Prostate gland (tissue), 2 donors: ENCODE measurements around the gene SEC11A.

Experiments
- POLR2A ChIP-seq: fragments of 450-650 bp; IDR thresholded peaks from one replicate; pipeline ENCODE4 v1.6.1; 2016; ENCODE audit warnings: antibody characterized with exemption, mild to moderate bottlenecking
- POLR2AphosphoS5 ChIP-seq: sonication (generic); formaldehyde crosslinking; IDR thresholded peaks from one replicate; pipeline ENCODE4 v1.6.1; 2017; ENCODE audit warnings: antibody characterized with exemption
- TF ChIP-seq, protein P1 (sequence below), 4 experiments: fragments of 200-600 bp in 2 of 4; fragments of 450-650 bp in 2 of 4; sonication (generic) in 2 of 4; IDR thresholded peaks; 1 replicate in 3 of 4; 2 replicates in 1 of 4; pipeline ENCODE4 v1.5.1; 2016 to 2019; ENCODE audit warnings: antibody characterized with exemption in 4 of 4, mild to moderate bottlenecking in 2 of 4, moderate library complexity in 2 of 4

DNA sequence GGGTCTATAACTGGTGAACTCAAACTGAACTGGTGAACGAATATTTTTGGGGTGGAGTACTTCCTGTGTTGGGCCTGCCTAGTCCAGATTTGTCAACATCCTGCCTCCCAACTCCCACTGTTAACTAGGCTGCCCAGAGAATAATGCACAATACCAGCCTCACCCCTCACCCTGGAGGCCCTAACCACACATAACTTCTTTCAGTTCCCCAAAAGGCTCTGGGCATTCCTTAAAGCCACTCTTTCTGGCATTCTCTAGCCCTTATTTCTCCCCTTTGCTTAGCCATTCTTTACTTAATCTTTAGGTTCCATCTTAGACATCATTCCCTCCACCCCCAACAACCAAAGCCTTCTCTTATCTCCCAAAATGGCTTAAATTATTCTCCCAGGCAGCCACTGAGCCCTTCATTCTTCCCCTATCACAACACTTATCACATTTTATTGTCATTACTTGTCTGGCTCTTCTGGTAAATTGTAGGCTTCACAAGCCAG, 9.1 kb upstream of the SEC11A start:
- TF ChIP-seq POLR2A (no peak), POLR2AphosphoS5 (no peak)
- TF ChIP-seq, protein P1, sequence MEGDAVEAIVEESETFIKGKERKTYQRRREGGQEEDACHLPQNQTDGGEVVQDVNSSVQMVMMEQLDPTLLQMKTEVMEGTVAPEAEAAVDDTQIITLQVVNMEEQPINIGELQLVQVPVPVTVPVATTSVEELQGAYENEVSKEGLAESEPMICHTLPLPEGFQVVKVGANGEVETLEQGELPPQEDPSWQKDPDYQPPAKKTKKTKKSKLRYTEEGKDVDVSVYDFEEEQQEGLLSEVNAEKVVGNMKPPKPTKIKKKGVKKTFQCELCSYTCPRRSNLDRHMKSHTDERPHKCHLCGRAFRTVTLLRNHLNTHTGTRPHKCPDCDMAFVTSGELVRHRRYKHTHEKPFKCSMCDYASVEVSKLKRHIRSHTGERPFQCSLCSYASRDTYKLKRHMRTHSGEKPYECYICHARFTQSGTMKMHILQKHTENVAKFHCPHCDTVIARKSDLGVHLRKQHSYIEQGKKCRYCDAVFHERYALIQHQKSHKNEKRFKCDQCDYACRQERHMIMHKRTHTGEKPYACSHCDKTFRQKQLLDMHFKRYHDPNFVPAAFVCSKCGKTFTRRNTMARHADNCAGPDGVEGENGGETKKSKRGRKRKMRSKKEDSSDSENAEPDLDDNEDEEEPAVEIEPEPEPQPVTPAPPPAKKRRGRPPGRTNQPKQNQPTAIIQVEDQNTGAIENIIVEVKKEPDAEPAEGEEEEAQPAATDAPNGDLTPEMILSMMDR (IDR thresholded peaks at IDR 0.05): no peak
